D721Med (cell line): ENCODE data around the gene NCAPG2.

Source experiments
- DNase-seq: peaks from one replicate; pipeline ENCODE4 v3.0.0; 2011; ENCODE audit warnings: low spot score; ENCODE audit not compliant: insufficient read length
- FAIRE-seq: peaks from 2 replicates; lab custom pipeline; 2011; peaks lifted over from hg19 to GRCh38; lab: Jason Lieb, UNC
- TF ChIP-seq, protein P1 (sequence below): IDR thresholded peaks from 2 replicates; pipeline ENCODE4 v1.5.1; 2012; ENCODE audit warnings: mild to moderate bottlenecking, control low read depth; ENCODE audit not compliant: insufficient read depth; ENCODE audit errors: missing control alignments

NCAPG2 gene

DNA sequence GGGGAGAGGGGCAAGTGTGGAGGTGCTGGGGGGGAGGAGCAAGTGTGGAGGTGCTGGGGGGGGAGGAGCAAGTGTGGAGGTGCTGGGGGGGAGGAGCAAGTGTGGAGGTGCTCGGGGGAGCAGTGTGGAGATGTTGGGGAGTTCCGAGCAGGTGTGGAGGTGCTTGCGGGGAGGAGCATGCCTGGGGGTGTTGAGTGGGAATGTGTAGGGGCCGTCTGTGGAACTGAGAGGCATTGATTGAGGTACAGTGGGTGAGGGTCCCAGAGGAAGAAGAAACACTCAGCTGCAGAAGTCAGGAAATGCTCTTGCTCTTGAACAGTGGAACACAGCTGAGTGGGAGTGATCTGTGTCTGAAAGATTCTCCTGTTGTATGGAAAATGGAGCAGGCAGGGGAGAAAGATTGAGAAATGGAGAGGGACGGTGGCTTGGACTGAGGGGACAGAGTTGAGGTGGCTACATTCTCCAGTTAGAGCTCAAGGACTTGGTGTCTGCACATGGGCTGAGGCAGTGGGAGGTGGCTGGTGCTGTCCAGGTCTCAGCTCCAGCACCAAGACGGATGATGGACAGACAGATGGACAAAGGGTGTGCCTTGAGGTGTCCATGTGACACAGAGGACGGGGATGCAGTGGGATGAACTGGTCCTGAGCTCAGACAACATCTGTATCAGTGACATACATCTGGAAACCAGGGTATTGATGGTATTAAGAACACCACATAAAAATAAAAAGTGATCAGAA, 25.2 kb upstream of the NCAPG2 start:
- TF ChIP-seq, protein P1, sequence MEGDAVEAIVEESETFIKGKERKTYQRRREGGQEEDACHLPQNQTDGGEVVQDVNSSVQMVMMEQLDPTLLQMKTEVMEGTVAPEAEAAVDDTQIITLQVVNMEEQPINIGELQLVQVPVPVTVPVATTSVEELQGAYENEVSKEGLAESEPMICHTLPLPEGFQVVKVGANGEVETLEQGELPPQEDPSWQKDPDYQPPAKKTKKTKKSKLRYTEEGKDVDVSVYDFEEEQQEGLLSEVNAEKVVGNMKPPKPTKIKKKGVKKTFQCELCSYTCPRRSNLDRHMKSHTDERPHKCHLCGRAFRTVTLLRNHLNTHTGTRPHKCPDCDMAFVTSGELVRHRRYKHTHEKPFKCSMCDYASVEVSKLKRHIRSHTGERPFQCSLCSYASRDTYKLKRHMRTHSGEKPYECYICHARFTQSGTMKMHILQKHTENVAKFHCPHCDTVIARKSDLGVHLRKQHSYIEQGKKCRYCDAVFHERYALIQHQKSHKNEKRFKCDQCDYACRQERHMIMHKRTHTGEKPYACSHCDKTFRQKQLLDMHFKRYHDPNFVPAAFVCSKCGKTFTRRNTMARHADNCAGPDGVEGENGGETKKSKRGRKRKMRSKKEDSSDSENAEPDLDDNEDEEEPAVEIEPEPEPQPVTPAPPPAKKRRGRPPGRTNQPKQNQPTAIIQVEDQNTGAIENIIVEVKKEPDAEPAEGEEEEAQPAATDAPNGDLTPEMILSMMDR: no peak
- FAIRE-seq (no peak), DNase-seq (no peak)

DNA sequence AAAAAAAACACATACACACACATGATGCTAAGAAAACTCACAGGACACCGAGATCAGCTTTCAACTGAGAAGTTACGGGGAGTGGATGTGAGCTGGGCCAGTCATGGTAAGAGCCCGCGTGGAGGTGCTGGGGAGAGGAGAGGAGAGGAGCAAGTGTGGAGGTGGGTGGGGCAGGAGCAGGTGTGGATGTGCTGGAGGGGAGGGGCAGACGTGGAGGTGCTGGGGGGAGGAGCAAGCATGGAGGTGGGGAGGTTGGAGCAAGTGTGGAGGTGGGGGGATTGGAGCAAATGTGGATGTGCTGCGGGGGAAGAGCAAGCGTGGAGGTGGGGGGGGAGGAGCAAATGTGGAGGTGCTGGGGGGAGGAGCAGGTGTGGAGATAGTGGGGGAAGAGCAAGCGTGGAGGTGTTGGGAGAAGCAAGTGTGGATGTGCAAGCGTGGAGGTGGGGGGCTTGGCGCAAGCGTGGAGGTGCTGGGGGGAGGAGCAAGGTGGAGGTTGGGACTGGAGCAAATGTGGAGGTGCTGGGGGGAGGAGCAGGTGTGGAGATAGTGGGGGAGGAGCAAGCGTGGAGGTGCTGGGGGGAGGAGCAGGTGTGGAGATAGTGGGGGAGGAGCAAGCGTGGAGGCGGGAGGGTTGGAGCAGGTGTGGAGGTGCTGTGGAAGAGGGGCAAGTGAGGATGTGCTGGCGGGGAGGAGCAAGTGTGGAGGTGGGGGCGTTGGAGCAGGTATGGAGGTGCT, 24.5 kb upstream of the NCAPG2 start:
- DNase-seq: no peak
- FAIRE-seq: no peak
- TF ChIP-seq, protein P1: no peak

DNA sequence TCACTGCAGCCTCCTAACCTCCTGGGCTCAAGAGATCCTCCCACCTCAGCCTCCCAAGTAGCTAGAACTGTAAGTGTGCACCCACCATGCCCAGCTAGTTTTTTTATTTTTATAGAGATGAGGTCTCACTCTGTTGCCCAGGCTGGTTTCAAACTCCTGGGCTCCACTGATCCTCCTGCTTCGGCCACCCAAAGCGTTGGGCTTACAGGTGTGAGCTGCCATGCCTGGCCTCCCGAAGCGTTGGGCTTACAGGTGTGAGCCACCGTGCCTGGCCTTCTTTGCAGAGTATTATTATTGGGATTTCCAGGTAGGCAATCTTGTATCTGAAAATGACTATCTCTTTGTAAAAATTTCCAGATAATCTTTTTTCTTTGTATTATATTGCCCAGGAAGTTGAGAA, 23.1 kb upstream of the NCAPG2 start:
- TF ChIP-seq, protein P1: no peak
- FAIRE-seq (no peak), DNase-seq (no peak)

DNA sequence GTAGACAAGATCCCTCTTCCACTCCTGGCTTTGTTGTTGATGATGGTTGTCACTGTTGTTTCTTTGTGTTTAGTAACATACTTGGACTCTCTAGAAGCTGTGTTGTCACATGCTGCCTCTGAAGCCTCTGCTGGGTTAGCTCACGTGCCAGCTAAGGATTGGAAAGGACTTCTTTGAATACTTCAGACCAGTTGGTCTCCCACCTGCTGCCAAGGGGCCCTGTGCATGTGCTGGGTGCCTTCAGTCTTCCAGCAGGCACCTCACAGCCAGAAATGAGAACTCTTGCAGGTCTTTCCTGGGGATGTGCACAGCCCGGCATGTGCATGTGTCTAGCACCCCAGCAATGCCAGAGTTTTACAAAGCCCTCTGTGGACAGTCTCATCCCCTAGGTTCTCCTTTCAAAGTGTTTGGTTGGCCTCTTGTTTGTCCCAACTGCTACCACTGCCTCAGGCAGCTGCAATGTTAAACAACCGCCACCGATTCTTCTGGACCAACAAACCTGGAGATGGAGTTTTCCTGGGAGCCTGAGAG, 21.7 kb upstream of the NCAPG2 start:
- DNase-seq: no peak
- no peak for FAIRE-seq
- TF ChIP-seq, protein P1: no peak

DNA sequence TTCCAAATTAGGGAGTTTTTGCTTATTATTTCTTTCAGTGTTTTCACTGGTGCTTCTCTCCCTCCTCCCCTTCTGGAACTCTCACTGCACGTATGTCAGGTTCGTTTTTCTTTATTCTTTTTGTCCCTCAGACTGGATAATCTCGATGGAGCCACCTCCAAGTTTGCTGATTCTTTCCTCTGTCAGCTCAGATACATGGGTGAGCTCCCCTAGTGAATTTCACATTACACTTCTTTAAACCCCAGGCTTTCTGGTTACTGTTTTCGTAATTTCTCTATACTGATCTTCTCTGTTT, 20.8 kb upstream of the NCAPG2 start:
- TF ChIP-seq, protein P1: no peak
- no peak for DNase-seq
- FAIRE-seq: no peak

DNA sequence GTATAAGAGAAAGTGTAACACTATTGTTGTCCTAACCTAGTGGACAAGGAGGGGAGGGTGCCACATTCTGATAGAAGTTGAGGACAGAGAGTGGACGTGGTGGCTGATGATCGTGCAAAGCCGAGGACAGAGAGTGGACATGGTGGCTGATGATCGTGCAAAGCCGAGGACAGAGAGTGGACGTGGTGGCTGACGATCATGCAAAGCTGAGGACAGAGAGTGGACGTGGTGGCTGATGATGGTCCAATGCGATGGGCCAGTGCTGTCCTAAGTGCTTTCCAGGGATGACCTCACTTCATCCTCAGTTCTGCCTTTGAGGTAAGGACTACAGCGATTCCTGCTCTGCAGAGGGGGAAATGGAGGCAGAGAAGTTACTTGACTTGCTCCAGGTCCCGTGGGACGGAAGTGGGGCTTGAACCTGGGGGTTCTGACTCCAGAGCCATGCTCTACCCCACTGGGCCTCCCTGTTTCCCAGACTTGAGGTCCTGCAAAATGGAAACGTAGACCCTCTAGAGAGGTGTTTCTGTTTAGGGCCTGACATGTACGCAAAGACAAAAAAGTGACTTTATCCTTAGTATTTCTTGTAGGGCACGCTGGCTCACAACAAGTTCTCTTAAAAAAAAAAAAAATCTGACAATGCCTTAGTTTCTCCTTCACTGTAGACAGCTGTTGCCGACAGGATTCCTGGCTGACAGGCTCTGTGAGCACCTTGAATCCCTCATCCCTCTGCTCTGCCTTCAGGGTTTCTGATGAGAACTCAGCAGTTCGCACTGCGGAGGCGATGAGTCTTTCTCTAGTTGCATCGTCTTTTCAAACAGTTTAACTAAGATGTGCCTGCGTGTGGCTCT, 20.3 kb upstream of the NCAPG2 start:
- FAIRE-seq: no peak
- no peak for DNase-seq
- TF ChIP-seq, protein P1: no peak
